Caki2 (cell line): ENCODE data around the gene DTHD1. TPM values are rescaled to one million over a fixed set of nuclear protein-coding genes. Genes with fewer than 3 reads are reported as not detected.

Experiments used
- DNase-seq: peaks from one replicate; pipeline ENCODE4 v3.0.0-alpha.2; 2015; ENCODE audit warnings: low read depth
- in situ Hi-C: cut with HindIII; loops from 2 replicates; pipeline ENCODE4 v1.10.0; 2016; ENCODE audit warnings: low sequenced_read_pairs, low pct_unique_long_range_greater_than_20kb, mixed read lengths
- total RNA-seq: library from RNA; depleted of rRNA; stranded (reverse); fragments of >200 nt; shearing (Covaris generic); gene quantifications from 2 replicates; pipeline ENCODE4 v1.2.3, GENCODE V29; 2014; ENCODE audit warnings: low replicate concordance

Gene DTHD1
- total RNA-seq, 1 experiment from 2014 or later: not detected

DNA sequence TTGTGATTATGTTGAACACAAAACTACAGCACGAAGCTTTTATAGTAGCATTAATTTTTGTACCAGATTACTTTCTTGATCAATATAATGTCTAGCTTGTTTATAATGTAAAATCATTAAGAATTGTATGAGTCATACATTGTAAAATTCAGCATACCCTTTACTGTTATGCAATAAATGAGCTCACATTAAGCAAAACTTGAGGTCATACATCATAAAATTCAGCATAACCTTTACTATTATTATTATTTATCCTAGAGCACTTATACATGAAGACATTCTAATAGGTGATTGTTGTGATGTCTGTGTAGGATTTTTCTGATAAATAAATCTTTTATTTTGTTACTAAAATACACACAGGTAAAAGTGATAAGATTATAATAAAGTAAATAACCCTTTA, 49.4 kb downstream of the DTHD1 start:
- in situ Hi-C loops: no loop called here
- no peak for DNase-seq

- DNase-seq: no peak
- in situ Hi-C loops: no loop called here
Measured at GRCh38 chr4:36332023-36332781, 50.8 kb downstream of the DTHD1 start.

DNA sequence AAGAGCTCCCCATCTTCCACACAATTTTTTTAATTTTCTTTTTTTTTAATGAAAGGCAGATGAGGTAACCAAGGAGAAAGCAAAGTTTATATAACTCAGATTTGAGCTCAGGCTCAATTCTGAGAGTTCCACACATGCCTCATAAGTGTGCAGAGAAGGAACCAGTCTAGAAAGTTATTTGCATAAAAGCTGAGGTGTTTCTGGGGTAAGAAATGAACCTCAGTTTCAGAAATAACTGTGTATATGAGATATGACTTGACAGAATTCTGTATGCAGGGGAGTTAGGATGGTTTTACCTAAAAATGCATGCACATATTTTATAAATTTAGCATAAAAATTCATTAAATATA, 51.3 kb downstream of the DTHD1 start:
- no peak for DNase-seq
- in situ Hi-C loops: no loop called here

- no peak for DNase-seq
- in situ Hi-C loops: no loop called here
Measured at GRCh38 chr4:36333303-36333877, 52.0 kb downstream of the DTHD1 start.

DNA sequence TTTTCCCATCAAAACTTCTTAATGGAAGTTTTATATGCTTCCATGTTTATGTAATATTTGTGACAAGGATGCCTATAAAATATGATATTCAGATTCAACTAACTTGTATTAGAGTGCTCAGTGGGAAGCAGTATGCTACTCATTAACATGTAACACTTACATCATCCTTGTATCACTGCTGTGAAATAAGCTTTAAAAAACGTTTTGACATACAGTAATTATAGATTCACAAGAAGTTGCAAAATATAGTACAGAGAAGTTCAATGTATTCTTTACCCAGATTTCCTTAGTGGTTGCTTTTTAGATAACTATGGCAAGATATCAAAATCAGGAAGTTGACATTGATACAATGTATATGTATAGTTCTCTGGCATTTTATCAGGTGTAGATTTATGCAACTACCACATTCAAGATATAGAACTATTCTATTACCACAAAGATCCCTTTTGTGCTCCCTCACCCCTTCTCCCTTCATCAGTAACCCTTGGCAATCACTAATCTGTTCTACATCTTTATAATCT, 56.3 kb downstream of the DTHD1 start:
- in situ Hi-C loops: no loop called here

DNA sequence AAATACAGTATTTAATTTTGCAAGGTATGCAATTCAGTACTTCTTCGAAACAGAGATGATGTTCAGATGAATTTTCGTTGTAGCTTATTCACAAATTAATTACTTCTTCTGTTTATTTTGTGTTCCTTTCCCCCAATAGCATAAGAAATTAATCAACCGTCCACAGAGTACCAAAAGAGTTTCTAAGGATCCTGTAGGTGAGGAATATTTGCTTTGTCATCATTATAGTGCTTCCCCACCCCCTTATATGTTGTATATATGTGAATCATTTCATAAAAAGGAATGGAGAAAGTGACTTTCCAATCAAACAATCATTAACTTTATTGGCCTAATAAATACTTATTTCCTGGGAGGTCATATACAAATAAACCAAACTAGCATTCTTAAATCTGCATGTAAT, 57.6 kb downstream of the DTHD1 start:
- DNase-seq: no peak
- in situ Hi-C loops: no loop called here

More for the DNA sequence above, 56.3 kb downstream of the DTHD1 start:
- DNase-seq: no peak

GRCh38 chr4:36341936-36342335, 60.5 kb downstream of the DTHD1 start:
- in situ Hi-C loops: no loop called here
- no peak for DNase-seq

GRCh38 chr4:36343501-36344175, 62.2 kb downstream of the DTHD1 start:
- DNase-seq: peak; percentile 38

DNA sequence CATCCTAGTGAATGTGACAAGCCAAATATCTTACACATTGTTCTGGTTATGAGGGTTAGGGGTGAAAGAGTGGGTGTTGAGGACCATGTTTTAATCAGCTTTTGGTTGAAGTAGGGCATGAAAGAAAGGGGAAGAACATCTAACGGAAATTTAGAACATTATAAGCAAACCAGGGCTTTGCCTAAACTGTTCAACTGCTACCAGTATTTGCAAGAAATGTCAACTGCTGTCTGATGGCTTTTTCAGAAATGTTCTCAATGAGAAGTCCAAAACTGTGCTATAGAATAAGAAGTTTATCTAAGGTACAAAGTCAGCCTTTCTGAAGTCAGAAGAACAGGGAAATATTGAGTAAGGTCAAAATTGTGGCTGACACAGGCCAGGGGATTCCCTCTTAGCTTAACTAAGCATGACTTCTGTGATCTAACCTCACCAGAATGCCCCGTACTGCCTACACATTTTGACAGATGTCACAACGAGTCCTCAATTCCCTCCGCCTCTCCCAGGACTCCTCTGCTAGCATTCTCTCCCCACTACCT, 67.1 kb downstream of the DTHD1 start:
- in situ Hi-C loops: no loop called here
- DNase-seq: no peak

More at GRCh38 chr4:36343501-36344175, 62.2 kb downstream of the DTHD1 start:
- in situ Hi-C loops: no loop called here

DNA sequence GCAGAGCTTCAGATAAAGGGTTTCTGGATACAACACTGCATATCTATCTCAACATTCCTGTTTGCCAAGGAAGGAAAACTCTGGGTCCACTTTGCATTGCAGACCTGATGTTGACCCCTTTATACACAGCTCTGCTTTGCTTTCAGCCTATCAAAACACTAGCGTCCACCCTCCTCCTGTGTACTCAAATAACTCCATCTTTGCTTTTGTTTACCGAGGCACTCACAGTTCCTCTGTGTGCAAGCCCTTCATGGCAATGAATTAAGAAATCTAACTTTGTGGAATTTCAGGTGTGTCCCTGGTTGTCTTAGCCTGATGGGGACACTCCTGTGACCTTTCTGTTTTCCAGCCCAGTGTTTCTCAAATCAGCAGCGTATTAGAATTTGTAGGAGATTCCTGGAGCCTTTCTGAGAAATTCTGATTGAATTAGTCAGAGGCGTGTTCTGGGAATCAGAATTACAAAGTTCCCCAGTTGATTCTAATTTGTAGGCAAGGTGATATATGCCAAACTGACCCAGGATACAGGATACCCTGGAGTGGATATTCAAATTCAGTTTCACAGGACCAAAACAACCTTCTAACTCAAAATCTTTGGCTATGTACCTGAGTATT, 68.6 kb downstream of the DTHD1 start:
- DNase-seq: peak; percentile 6
- in situ Hi-C loops: no loop called here

GRCh38 chr4:36351082-36351666, 69.8 kb downstream of the DTHD1 start:
- in situ Hi-C loops: no loop called here
- peak; percentile 29 for DNase-seq

DNA sequence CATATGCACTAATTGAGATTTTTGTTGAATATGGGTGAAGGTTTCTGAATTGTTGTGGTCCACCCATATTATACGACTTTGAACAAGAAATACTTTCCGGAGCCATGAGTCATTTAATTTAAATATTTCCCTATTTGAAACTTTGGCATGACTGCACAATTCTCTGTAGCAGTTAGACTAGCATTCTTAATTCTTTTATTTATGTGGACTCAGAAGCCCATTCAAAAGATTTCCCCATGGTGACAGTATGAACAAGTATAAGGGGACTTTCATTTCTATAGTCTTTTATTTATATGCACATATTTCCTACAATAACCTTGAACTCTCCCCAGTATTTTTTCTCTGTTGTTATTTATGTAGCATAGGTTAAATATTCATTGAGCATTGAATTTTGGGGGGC, 72.6 kb downstream of the DTHD1 start:
- no peak for DNase-seq
- in situ Hi-C loops: no loop called here

- no peak for DNase-seq
- in situ Hi-C loops: no loop called here
Measured at GRCh38 chr4:36358173-36358572, 76.8 kb downstream of the DTHD1 start.

- no peak for DNase-seq
- in situ Hi-C loops: no loop called here
Measured at GRCh38 chr4:36360755-36361154, 79.3 kb downstream of the DTHD1 start.

GRCh38 chr4:36363024-36363423, 81.6 kb downstream of the DTHD1 start:
- in situ Hi-C loops: no loop called here

DNA sequence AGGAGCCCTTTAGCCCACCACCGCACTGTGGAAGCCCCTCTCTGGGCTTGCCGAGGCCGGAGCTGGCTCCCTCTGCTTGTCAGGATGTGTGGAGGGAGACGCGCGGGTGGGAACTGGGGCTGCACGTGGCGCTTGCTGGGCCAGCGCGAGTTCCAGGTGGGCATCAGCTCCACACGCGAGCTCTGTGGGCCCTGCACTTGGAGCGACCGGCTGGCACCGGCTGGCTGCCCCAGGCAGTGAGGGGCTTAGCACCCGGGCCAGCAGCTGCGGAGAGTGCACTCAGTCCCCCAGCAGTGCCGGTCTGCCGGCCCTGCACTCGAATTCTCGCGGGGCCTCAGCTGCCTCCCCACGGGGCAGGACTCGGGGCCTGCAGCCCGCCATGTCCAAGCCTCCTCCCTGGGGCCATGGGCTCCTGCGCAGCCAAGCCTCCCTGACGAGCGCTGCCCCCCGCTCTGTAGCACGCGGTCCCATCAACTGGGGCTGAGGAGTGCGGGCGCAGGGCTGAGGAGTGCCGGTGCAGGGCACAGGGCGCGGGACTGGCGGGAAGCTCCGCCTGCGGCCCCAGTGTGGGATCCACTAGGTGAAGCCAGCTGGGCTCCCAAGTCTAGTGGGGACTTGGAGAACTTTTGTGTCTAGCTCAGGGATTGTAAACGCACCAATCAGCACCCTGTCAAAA, 93.6 kb downstream of the DTHD1 start:
- in situ Hi-C loops: no loop called here
- no peak for DNase-seq

More at GRCh38 chr4:36363024-36363423, 81.6 kb downstream of the DTHD1 start:
- DNase-seq: peak; percentile 64

GRCh38 chr4:36385951-36386571, 104.6 kb downstream of the DTHD1 start:
- in situ Hi-C loops: no loop called here
- DNase-seq: no peak
